Measurements from ENCODE around the gene PLEKHM2.
A peak's percentile ranks its signal among the peaks of the same experiment; 100 is the strongest.
"Not testable (repeated sequence)": the region's sequence is repeated elsewhere in the genome, so short reads cannot be mapped to it uniquely, and the experiment has no call there.

The PLEKHM2 gene

DNA sequence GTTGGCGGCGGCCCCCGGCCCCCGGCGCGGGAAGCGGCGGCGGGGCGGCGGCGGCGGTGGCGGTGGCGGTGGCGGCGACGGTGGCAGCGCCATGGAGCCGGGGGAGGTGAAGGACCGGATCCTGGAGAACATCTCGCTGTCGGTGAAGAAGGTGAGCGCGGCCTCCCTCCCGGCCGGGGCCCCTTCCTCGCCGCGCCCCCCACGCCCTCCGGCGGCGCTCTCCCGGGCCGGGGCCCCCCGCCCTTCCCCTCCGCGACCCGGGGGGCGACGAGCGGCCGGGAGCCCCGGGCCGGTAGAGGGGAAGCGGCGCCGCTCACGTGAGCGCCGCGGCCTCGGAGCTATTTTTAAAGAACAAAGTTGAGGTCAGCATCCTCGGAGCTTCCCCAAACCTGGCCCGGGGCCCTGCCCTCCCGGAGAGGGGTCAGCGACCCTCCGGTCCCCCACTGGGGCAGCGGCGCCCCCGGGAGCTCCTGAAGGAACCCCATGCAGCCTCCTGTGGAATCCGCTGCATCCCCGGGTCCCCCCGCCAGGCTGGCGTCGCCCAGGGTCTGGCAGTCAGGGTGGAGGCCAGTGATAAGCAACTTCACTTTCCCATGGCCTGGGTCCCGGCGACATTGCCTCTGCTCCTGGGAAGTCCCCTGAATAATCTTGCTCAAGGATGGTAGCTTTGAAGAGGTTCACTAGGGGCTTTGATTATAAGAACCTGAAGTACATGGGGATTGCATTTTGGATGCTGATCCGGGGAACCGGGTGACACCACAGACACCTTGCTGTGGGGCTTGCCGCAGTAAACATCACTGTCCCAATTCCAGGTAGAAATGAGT lies 560 bp downstream of the PLEKHM2 start:
- peak overlapping the region; percentile 92 for H3K27ac Mint-ChIP-seq
- ATAC-seq, result peak; percentile 52
- peak overlapping the region; percentile 89 for H3K4me3 Mint-ChIP-seq
- H3K36me3 Mint-ChIP-seq, result peaks cover 8% of the 10 kb centered on the region
- peaks cover 78% of the 10 kb centered on the region for H3K4me1 Mint-ChIP-seq
- H3K27me3 Mint-ChIP-seq, result no peaks in the 10 kb centered on the region
- H3K9me3 Mint-ChIP-seq, result no peaks in the 10 kb centered on the region

DNA sequence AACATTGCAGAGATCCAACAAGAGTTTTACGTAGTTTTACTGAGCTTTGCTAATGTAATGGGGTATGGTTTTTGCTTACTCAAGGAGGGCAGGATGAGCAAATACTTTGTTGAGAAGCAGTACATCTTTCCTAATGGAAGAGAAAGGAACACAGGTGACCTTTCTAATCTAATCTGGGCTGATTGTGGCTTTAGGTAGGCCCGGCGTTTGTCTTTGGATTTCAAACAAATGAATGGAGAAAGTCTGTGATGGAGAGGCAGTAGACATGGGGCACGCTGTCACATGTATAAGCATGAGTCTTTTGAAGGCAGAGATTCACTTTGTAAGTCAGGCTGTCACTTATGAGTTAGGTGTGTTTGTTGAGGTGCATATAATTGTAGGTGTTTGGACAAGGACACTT lies 1.7 kb downstream of the PLEKHM2 start:
- H3K27ac Mint-ChIP-seq, result peak overlapping the region; percentile 92
- H3K9me3 Mint-ChIP-seq, result no peaks in the 10 kb centered on the region
- peaks cover 68% of the 10 kb centered on the region for H3K4me1 Mint-ChIP-seq
- H3K27me3 Mint-ChIP-seq, result no peaks in the 10 kb centered on the region
- peaks cover 8% of the 10 kb centered on the region for H3K36me3 Mint-ChIP-seq
- no peak for ATAC-seq
- peak overlapping the region; percentile 89 for H3K4me3 Mint-ChIP-seq

DNA sequence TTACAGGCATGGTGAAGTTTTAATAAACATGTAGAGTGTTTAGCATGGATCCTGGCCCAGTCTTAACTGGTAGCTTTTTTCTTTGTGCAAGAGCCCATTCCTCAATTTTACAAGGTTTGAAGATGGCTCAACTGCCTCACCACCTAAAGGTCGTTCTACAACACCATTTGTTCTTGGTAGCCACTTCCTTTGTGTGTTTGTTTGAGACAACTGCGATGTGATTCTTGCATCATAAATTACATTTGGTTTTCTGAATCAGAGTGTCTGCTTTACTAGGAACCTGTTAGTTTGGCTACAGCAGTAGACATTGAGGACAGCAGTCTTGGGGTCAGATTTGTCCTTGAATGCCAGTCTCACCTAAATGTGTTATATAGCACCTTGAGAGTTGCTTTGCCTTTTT lies 3.3 kb downstream of the PLEKHM2 start:
- Mint-ChIP-seq H3K27me3 (no peaks in the 10 kb centered on the region), H3K4me1 (peaks cover 64% of the 10 kb centered on the region), H3K27ac (no peak overlapping the region), H3K36me3 (peaks cover 8% of the 10 kb centered on the region), H3K4me3 (no peak overlapping the region), H3K9me3 (no peaks in the 10 kb centered on the region)
- no peak for ATAC-seq

DNA sequence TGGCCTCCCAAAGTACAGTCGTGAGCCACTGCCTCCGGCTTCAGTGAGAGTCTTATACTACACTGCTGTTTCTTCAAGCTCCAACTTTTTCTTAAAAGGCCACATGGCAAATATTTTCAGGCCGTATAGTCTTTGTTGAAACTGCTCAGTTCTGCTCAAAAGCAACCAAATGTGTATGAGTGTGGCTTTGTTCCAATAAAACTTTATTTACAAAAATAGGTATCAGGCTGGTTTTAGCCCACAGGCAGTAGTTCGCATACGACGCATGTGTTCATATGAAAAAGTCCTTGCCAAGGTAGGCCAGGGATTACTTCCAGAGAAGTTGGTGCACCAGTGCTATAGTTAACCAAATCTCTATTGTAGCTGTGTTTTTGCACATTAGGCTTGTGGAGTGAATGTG lies 6.2 kb downstream of the PLEKHM2 start:
- Mint-ChIP-seq H3K36me3 (peaks cover 8% of the 10 kb centered on the region), H3K4me1 (peaks cover 67% of the 10 kb centered on the region)

DNA sequence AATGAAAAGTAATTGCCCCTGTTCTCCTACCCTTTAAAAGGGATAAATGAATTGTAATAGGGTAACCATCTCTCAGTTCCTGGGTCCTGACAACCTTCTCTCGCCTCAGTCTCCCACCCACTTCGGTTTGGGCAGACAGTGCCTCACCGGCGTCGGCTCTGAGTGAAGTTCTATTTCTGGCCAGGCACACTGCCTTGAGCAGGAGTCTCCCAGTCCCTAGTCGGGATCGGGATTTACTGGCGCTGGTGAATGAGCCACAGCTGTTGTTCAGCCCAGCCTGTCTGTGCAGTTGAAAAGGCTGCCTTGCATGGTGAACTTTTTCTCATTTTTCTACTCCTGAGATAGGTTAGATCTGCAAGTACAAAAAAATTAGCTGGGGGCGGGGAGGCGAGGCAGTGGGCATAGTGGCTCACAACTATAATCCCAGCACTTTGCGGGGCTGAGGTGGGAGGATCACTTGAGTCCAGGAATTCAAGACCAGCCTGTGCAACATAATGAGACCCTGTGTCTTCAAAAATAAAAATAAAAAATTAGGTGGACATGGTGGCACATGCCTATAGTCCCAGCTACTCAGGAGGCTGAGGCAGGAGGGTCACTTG lies 7.4 kb downstream of the PLEKHM2 start:
- H3K9me3 Mint-ChIP-seq, result no peaks in the 10 kb centered on the region
- H3K4me3 Mint-ChIP-seq, result no peak overlapping the region
- peak overlapping the region; percentile 94 for H3K27ac Mint-ChIP-seq
- peaks cover 8% of the 10 kb centered on the region for H3K36me3 Mint-ChIP-seq
- H3K27me3 Mint-ChIP-seq, result no peaks in the 10 kb centered on the region
- no peak for ATAC-seq
- H3K4me1 Mint-ChIP-seq, result peaks cover 70% of the 10 kb centered on the region

More for the DNA sequence above, 6.2 kb downstream of the PLEKHM2 start:
- Mint-ChIP-seq H3K27me3 (no peaks in the 10 kb centered on the region), H3K27ac (no peak overlapping the region), H3K9me3 (no peaks in the 10 kb centered on the region), H3K4me3 (no peak overlapping the region)
- no peak for ATAC-seq

DNA sequence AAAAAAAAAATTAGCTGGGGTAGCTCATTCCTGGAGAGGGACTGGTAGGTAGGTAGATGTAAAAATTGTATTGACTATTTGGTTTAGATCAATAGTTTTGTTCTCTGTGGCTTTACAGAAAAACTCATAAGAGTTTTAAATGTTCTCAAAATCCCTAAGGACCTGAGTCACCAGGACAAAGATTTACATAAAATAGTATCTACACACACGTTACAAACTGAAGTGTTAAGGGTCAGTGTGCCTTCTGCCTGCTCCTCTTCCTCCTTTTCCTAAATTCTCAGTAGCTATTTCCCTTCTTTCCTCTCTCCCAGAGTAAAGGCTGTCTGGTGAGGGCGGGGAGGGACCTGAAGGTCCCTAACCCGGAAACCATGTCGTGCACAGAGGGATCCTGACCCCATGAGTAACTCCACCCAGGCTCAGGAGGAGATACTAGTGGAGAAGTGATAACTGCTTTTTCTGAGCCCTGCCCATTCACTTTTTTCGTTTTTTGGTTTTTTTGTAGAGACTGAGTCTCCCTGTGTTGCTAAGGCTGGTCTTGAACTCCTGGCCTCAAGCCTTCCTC lies 8.1 kb downstream of the PLEKHM2 start:
- Mint-ChIP-seq H3K36me3 (peaks cover 8% of the 10 kb centered on the region), H3K27ac (peak overlapping the region; percentile 94), H3K4me1 (peaks cover 71% of the 10 kb centered on the region), H3K27me3 (no peaks in the 10 kb centered on the region), H3K9me3 (no peaks in the 10 kb centered on the region), H3K4me3 (no peak overlapping the region)
- no peak for ATAC-seq

DNA sequence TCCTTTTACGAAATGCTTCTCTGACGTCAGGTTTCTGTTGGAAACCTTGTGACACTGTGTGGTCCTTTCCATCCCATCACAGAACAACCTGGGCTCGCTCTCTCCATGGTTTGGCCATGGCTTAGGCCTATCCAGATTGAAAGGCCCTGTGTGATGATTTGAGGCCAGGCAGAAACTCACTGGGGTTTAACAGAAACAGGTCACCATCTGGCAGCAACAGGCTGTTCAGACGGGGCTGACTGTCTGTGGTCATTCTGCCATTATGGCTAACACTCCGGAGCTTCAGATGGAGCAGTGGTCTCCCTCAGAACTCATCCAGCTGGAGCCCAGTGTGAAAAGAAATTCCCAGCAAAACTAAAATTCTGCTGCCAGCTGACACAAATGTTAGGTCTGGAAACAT lies 9.3 kb downstream of the PLEKHM2 start:
- H3K9me3 Mint-ChIP-seq, result no peaks in the 10 kb centered on the region
- no peak overlapping the region for H3K4me3 Mint-ChIP-seq
- H3K27ac Mint-ChIP-seq, result peak overlapping the region; percentile 94
- no peaks in the 10 kb centered on the region for H3K27me3 Mint-ChIP-seq
- no peak for ATAC-seq
- no peaks in the 10 kb centered on the region for H3K36me3 Mint-ChIP-seq
- peaks cover 71% of the 10 kb centered on the region for H3K4me1 Mint-ChIP-seq

DNA sequence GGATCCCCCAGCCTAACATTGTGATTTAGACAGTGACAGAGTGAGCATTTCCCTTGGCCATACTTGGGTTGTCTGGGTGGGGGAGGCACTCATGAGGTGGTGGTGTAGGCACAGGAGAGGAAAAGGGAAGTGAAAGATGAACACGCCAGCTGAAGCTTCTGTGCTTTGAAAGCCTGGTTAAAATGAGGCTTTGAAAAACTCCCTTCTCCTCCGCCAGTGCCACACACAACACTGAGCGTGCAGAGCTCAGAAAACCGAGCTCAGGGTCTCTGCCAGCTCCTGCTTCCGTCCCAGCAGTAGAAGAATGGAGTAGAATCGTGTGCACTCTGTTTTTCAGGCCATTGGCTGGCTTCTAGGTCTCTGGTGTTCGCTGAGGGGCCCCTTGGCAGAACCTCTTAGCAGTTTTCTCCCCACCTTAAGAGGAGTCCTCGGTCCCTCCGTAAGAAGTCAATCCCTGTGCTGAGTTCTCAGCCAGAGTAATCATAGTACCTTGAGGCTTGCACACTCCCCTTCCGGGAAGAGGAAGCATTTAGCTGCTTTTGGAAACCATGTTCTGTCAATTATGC lies 12.9 kb downstream of the PLEKHM2 start:
- H3K36me3 Mint-ChIP-seq, result no peaks in the 10 kb centered on the region
- H3K27ac Mint-ChIP-seq, result peak overlapping the region; percentile 94
- H3K27me3 Mint-ChIP-seq, result no peaks in the 10 kb centered on the region
- H3K4me3 Mint-ChIP-seq, result peak overlapping the region; percentile 79
- ATAC-seq, result peak; percentile 100
- no peaks in the 10 kb centered on the region for H3K9me3 Mint-ChIP-seq
- peaks cover 67% of the 10 kb centered on the region for H3K4me1 Mint-ChIP-seq

DNA sequence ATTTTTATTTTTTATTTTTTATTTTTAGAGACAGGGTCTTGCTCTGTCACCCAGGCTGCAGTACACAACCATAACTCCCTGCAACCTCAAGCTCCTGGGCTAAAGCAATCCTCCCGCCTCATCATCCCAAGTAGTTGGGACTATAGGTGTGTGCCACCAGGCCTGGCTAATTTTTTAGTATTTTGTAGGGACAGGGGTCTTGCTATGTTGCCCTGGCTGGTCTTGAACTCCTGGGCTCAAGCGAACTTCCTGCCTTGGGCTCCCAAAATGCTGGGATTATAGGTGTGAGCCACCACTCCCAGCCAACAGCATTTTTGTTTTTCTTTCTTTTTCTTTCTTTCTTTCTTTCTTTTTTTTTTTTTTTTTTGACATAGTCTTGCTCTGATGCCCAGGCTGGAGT lies 14.1 kb downstream of the PLEKHM2 start:
- no peaks in the 10 kb centered on the region for H3K27me3 Mint-ChIP-seq
- no peaks in the 10 kb centered on the region for H3K9me3 Mint-ChIP-seq

DNA sequence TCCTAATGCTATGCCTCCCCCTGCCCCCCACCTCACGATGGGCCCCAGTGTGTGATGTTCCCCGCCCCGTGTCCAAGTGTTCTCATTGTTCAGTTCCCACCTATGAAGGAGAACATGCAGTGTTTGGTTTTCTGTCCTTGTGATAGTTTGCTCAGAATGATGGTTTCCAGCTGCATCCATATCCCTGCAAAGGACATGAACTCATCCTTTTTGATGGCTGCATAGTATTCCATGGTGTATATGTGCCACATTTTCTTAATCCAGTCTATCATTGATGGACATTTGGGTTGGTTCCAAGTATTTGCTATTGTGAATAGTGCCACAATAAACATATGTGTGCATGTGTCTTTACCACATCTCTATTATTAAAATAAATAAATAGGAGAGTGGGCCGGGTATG lies 15.2 kb downstream of the PLEKHM2 start:
- H3K36me3 Mint-ChIP-seq, ATAC-seq, H3K9me3 Mint-ChIP-seq, H3K4me3 Mint-ChIP-seq, H3K27me3 Mint-ChIP-seq, H3K27ac Mint-ChIP-seq: not testable (repeated sequence)
- H3K4me1 Mint-ChIP-seq, result peaks cover 65% of the 10 kb centered on the region

More for the DNA sequence above, 14.1 kb downstream of the PLEKHM2 start:
- peaks cover 65% of the 10 kb centered on the region for H3K4me1 Mint-ChIP-seq
- peak overlapping the region; percentile 94 for H3K27ac Mint-ChIP-seq
- ATAC-seq, result no peak
- peak overlapping the region; percentile 31 for H3K4me3 Mint-ChIP-seq
- H3K36me3 Mint-ChIP-seq, result no peaks in the 10 kb centered on the region

DNA sequence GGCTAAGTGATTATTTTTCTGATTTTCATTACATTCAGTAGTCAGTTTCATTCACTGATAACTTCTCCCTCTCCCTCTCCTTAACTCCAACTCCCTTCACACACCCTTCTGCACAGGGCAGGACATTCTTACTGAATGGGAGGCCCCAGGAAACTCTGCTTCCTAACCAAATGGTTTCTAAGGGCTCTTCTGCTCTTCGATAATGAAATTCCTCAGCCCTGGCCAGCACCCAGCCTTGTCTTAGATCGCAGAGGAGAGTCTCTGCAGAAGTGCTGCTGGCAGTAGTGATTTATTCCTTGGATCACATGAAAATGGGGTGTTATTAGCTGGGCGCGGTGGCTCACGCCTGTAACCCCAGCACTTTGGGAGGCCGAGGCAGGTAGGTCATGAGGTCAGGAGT lies 16.4 kb downstream of the PLEKHM2 start:
- no peak for ATAC-seq
- Mint-ChIP-seq H3K36me3 (peaks cover 15% of the 10 kb centered on the region), H3K4me3 (no peak overlapping the region), H3K27ac (peak overlapping the region; percentile 55), H3K27me3 (no peaks in the 10 kb centered on the region), H3K4me1 (peaks cover 65% of the 10 kb centered on the region), H3K9me3 (no peaks in the 10 kb centered on the region)

DNA sequence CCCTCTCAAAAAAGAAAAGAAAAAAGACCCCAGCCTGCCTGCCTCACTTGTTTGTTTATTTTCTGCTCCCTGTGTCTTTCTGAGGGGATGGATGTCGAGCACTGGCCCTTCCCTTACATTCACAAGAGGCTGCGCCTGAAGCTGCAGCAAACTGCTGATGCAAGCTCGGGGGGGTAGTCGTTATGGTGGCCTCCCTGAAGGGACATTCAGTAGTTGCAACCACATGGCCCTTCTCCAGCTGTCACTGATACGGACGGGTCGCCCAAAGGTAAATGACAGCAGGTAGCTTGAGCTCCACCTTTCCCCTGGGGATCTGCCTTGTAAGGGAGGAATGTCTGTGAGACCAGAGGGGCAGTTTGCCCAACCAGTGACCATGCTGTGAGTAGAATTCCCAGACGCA lies 17.7 kb downstream of the PLEKHM2 start:
- H3K27me3 Mint-ChIP-seq, result no peaks in the 10 kb centered on the region
- peaks cover 26% of the 10 kb centered on the region for H3K36me3 Mint-ChIP-seq
- peaks cover 63% of the 10 kb centered on the region for H3K4me1 Mint-ChIP-seq
- no peaks in the 10 kb centered on the region for H3K9me3 Mint-ChIP-seq
- H3K27ac Mint-ChIP-seq, result no peak overlapping the region
- no peak overlapping the region for H3K4me3 Mint-ChIP-seq
- no peak for ATAC-seq

DNA sequence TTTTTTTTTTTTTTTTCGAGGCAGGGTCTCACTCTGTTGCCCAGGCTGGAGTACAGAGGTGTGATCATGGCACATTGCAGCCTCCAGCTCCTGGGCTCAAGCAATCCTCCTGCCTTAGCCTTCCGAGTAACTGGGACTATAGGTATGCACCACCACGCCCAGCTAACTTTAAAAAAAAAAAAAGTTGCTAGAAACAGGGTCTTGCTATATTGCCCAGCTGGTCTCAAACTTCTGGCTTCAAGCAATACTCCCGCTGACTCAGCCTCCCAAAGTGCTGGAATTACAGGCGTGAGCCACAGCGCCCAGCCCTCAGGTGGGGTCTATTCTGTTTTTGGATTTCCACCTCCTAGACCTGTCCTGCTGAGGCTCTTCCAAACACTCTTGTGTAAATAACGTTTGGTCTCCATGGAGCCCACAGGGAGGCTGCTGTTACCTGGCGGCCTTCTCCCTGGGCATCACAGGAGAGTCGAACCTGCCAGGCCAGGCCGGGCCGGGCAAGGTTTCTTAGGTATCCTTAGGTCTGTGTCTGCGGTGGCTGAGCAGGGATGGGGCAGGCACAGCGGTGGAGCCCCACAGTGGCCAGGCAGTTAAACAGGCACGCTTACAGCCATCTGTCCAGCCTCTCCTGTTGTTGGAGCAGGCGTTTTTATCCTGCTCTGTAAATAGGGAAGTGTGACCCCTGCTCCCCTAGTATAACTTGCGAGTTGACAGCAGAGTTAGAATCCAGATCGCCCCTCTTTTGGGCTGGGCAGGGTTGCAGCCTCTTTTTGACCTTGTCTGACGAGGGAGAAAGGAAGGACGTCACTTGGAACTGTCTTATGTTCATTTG lies 18.8 kb downstream of the PLEKHM2 start:
- Mint-ChIP-seq H3K27ac (peak overlapping the region; percentile 6), H3K27me3 (no peaks in the 10 kb centered on the region), H3K36me3 (peaks cover 28% of the 10 kb centered on the region), H3K4me1 (peaks cover 53% of the 10 kb centered on the region), H3K9me3 (no peaks in the 10 kb centered on the region), H3K4me3 (no peak overlapping the region)
- ATAC-seq, result no peak

DNA sequence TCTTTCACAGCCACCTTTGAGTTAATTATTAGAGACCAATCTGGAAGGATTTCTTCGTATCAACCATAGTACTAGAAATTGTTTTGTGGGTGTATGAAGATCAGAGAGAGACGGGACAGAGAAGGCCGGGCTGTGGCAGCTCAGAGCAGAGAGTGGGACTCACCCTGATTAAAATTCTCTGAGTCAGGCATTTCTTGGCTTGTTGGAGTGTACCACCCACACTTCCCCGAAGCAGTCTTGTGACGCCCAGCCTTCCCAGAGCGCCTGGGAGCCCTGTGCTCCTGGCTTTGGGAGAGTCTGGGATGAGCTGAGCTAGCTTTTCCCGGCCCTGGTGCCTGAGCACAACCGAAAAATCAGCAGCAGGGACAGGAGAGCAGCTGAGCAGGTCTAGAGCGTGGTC lies 19.4 kb downstream of the PLEKHM2 start:
- Mint-ChIP-seq H3K27ac (peak overlapping the region; percentile 6), H3K4me1 (peaks cover 47% of the 10 kb centered on the region), H3K27me3 (no peaks in the 10 kb centered on the region), H3K36me3 (peaks cover 28% of the 10 kb centered on the region), H3K9me3 (no peaks in the 10 kb centered on the region), H3K4me3 (no peak overlapping the region)
- ATAC-seq, result no peak

Measured in stimulated activated memory B cell treated with anti-CD40 and anti-IgM and Interleukin-4, amounts not matched to agents 10 μg/mL and 1 μg/mL and 100 μg/mL, for 72 hours (primary cell).